GM12878 (cell line): ENCODE results near the gene TSHZ2. TPM values are rescaled to one million over a fixed set of nuclear protein-coding genes. Genes with fewer than 3 reads are reported as not detected.

ENCODE experiments used
- ATAC-seq: fragments of 200-7000 bp; cut with Tn5 transposase; 3 replicates; pipeline ENCODE4 v1.9.1; 2020; ENCODE audit warnings: mild to moderate bottlenecking, moderate library complexity
- BruUV-seq: library from RNA; stranded (reverse); fragments of 400-500 nt; replicated peaks from 2 replicates; lab custom pipeline; 2021; lab: Mats Ljungman, UMichigan
- CTCF ChIA-PET: fragments of 300-600 bp; sonication (Branson Sonifier 250); formaldehyde crosslinking; extraction: SDS; loops from one replicate; lab custom pipeline; 2021; ENCODE audit warnings: inconsistent platforms; lab: Yijun Ruan, JAX
- POLR2A ChIA-PET: fragments of 350-600 bp; formaldehyde crosslinking; extraction: SDS; loops from one replicate; lab custom pipeline; 2021; ENCODE audit warnings: inconsistent platforms; lab: Charles Lee
- RAD21 ChIA-PET: fragments of 300-600 bp; sonication (Branson Sonifier 250); formaldehyde crosslinking; loops from one replicate; lab custom pipeline; 2023; ENCODE audit warnings: antibody characterized with exemption; ENCODE audit not compliant: unreplicated experiment; lab: Charles Lee
- SMC1A ChIA-PET: fragments of 300-600 bp; sonication (Branson Sonifier 250); formaldehyde crosslinking; loops from one replicate; lab custom pipeline; 2023; ENCODE audit not compliant: unreplicated experiment, uncharacterized antibody; lab: Charles Lee
- DNase-seq: peaks from one replicate; pipeline ENCODE4 v3.0.0-alpha.2; 2011; ENCODE audit warnings: low read depth, low spot score
- FAIRE-seq: peaks from 3 replicates; lab custom pipeline; 2011; peaks lifted over from hg19 to GRCh38; lab: Jason Lieb, UNC
- H2AFZ ChIP-seq: 2 replicates; pipeline ENCODE4 v1.6.0; 2011; ENCODE audit warnings: low read depth, low read length, control low read depth; ENCODE audit not compliant: control insufficient read depth
- H3K27ac ChIP-seq: 2 replicates; pipeline ENCODE4 v1.5.1; 2011; ENCODE audit warnings: control low read depth; ENCODE audit not compliant: control insufficient read depth, insufficient read depth
- H3K27me3 ChIP-seq, 2 experiments: replicated peaks in 1 of 2; 2 replicates each; pipeline versions ENCODE4 v1.6.0 to v1.6.1; 2011; ENCODE audit warnings: low read length in 1 of 2; ENCODE audit not compliant: control insufficient read depth in 2 of 2, insufficient read depth in 2 of 2
- H3K36me3 ChIP-seq, 2 experiments: 2 replicates each; pipeline ENCODE4 v1.5.1; 2011; ENCODE audit warnings: low read length in 1 of 2; ENCODE audit not compliant: control insufficient read depth in 2 of 2, insufficient read depth in 2 of 2
- H3K4me1 ChIP-seq: 2 replicates; pipeline ENCODE4 v1.6.1; 2011; ENCODE audit warnings: mild to moderate bottlenecking, low read length, moderate library complexity, mixed read lengths; ENCODE audit not compliant: control insufficient read depth, insufficient read depth
- H3K4me2 ChIP-seq: 2 replicates; pipeline ENCODE4 v1.6.0; 2011; ENCODE audit warnings: control low read depth; ENCODE audit not compliant: control insufficient read depth, insufficient read depth
- H3K4me3 ChIP-seq: fragments of 200-600 bp; sonication (generic); 2 replicates; pipeline ENCODE4 v1.5.1; 2016
- H3K79me2 ChIP-seq: 2 replicates; pipeline ENCODE4 v1.6.0; 2011; ENCODE audit warnings: low read length; ENCODE audit not compliant: control insufficient read depth, insufficient read depth
- H3K9ac ChIP-seq: 2 replicates; pipeline ENCODE4 v1.8.0; 2011; ENCODE audit warnings: low read length, control low read depth, mixed read lengths; ENCODE audit not compliant: control insufficient read depth, insufficient read depth
- H3K9me3 ChIP-seq: replicated peaks from 3 replicates; pipeline ENCODE4 v1.5.1; 2011; ENCODE audit warnings: mild to moderate bottlenecking, low read length; ENCODE audit not compliant: control insufficient read depth, insufficient read depth
- H4K20me1 ChIP-seq: 2 replicates; pipeline ENCODE4 v1.6.0; 2011; ENCODE audit not compliant: control insufficient read depth, insufficient read depth
- ATF7 ChIP-seq: fragments of 450-650 bp; IDR thresholded peaks from 2 replicates; pipeline ENCODE4 v1.6.1; 2016; ENCODE audit warnings: low read depth, mild to moderate bottlenecking
- CBX5 ChIP-seq: sonication (generic); IDR thresholded peaks from 2 replicates; pipeline ENCODE4 v1.6.1; 2016; ENCODE audit warnings: low read depth, moderate library complexity, mild to moderate bottlenecking, inconsistent platforms
- CEBPB ChIP-seq, 2 experiments: fragments of 150-350 bp in 1 of 2; IDR thresholded peaks; 2 replicates each; pipeline ENCODE4 v1.6.1; 2012 to 2014; ENCODE audit warnings: low read depth in 2 of 2, low read length in 2 of 2, borderline replicate concordance in 1 of 2, inconsistent platforms in 1 of 2
- CEBPZ ChIP-seq: fragments of 150-350 bp; IDR thresholded peaks from 2 replicates; pipeline ENCODE4 v1.6.1; 2016; ENCODE audit warnings: low read depth, low read length
- CTCF ChIP-seq, 3 experiments: IDR thresholded peaks in 2 of 3; conservative IDR thresholded peaks in 1 of 3; 2 replicates each; pipeline ENCODE4 v1.5.1; 2011; ENCODE audit warnings: low read depth in 3 of 3, low read length in 3 of 3, mild to moderate bottlenecking in 3 of 3, control low read depth in 2 of 3, moderate library complexity in 2 of 3, inconsistent platforms in 1 of 3, mixed read lengths in 1 of 3; ENCODE audit not compliant: control insufficient read depth in 2 of 3, insufficient read depth in 1 of 3; ENCODE audit errors: extremely low read depth in 1 of 3
- IRF5 ChIP-seq: fragments of 450-650 bp; IDR thresholded peaks from 2 replicates; pipeline ENCODE4 v1.6.1; 2017; ENCODE audit warnings: borderline replicate concordance
- MTA3 ChIP-seq: IDR thresholded peaks from 2 replicates; pipeline ENCODE4 v1.6.1; 2012; ENCODE audit warnings: low read length, inconsistent platforms, borderline replicate concordance
- MXI1 ChIP-seq: fragments of 150-350 bp; IDR thresholded peaks from 2 replicates; pipeline ENCODE4 v1.6.1; 2011; ENCODE audit warnings: low read depth, mild to moderate bottlenecking, inconsistent platforms, low read length, improper control_type of control experiment
- MYC ChIP-seq: IDR thresholded peaks from 2 replicates; pipeline ENCODE4 v1.6.1; 2011; ENCODE audit warnings: mild to moderate bottlenecking, low read length, moderate library complexity, inconsistent platforms; ENCODE audit not compliant: insufficient read depth, insufficient replicate concordance, insufficient read length, severe bottlenecking
- NBN ChIP-seq: fragments of 450-650 bp; IDR thresholded peaks from 2 replicates; pipeline ENCODE4 v1.6.1; 2016
- RAD51 ChIP-seq: fragments of 450-650 bp; IDR thresholded peaks from 2 replicates; pipeline ENCODE4 v1.6.1; 2016; ENCODE audit warnings: moderate library complexity, mild to moderate bottlenecking, inconsistent platforms
- USF1 ChIP-seq: IDR thresholded peaks from 2 replicates; pipeline ENCODE4 v1.6.1; 2011; ENCODE audit warnings: borderline replicate concordance, low read depth, mild to moderate bottlenecking, moderate library complexity, mixed read lengths, low read length; ENCODE audit not compliant: insufficient read depth; ENCODE audit errors: extremely low read length
- ZNF384 ChIP-seq: IDR thresholded peaks from 2 replicates; pipeline ENCODE4 v1.6.1; 2012; ENCODE audit warnings: low read depth, mild to moderate bottlenecking, low read length, improper control_type of control experiment, borderline replicate concordance
- WGBS: methylation state at CpG from one replicate; pipeline ENCODE4 v1.1.6; 2016; ENCODE audit warnings: low lambda C conversion rate; ENCODE audit not compliant: insufficient replicate concordance, insufficient coverage; ENCODE audit errors: missing lambda C conversion rate; 5-methylcytosine and 5-hydroxymethylcytosine counted together
- in situ Hi-C: fragments of 300-500 bp; cut with MboI; formaldehyde crosslinking; loops from 9 replicates; pipeline ENCODE4 v1.14.3; 2018; ENCODE audit warnings: mixed read lengths
- intact Hi-C: fragments of 100-400 bp; cut with micrococcal nuclease; formaldehyde crosslinking; loops from one replicate; pipeline ENCODE4 v1.14.2; 2022; ENCODE audit not compliant: unreplicated experiment
- polyA plus RNA-seq, 11 experiments: library from polyadenylated mRNA; depleted of rRNA in 4 of 11; unstranded in 6 of 11; stranded (reverse) in 5 of 11; fragments of >200 nt; fragmentation: Nextera tagmentation in 4 of 11; fragmentation: Illumina TruSeq in 1 of 11; extraction: Ambion mirVana in 4 of 11; extraction: Trizol in 1 of 11; gene quantifications; 1 replicate in 1 of 11; 2 replicates in 10 of 11; pipeline versions ENCODE4 v1.2.1 to v1.2.3, GENCODE V29; 2011 to 2016; ENCODE audit warnings: inconsistent platforms in 2 of 11, missing spikeins in 2 of 11, low read depth in 1 of 11
- total RNA-seq, 4 experiments: library from RNA; depleted of rRNA in 3 of 4; stranded (reverse); fragments of >200 nt in 3 of 4; fragmentation: Illumina TruSeq in 1 of 4; extraction: Trizol in 1 of 4; gene quantifications; 2 replicates each; pipeline versions ENCODE4 v1.2.1 to v1.2.3, GENCODE V29; 2013 to 2021

Gene TSHZ2
- total and polyA plus RNA-seq, 10 of the 15 experiments (the other 5 are each of a cell fraction or from before 2014, with no cell fraction given), result 0.01 to 0.86 (median 0.13) TPM; not detected in 2

GRCh38 chr20:52943185-52943841 is 28.8 kb upstream of the TSHZ2 start:
- RAD21 ChIA-PET, result no interaction called here
- Histone ChIP-seq H3K4me3 (no peak overlapping the region), H3K79me2 (no peaks in the 10 kb centered on the region), H3K36me3 (no peaks in the 10 kb centered on the region), H2AFZ (no peak overlapping the region), H3K4me2 (no peak overlapping the region), H3K9me3 (no peaks in the 10 kb centered on the region; the same call in 2 of the 3 replicates), H4K20me1 (no peaks in the 10 kb centered on the region), H3K9ac (no peak overlapping the region), H3K4me1 (no peaks in the 10 kb centered on the region), H3K27me3 (no peaks in the 10 kb centered on the region), H3K27ac (no peak overlapping the region)
- no TSS peak for BruUV-seq
- no peak for ATAC-seq
- in situ Hi-C loops (no loop called here), intact Hi-C loops (no loop called here)
- SMC1A ChIA-PET, result no interaction called here
- POLR2A ChIA-PET, result no interaction called here
- TF ChIP-seq CTCF (IDR thresholded peaks at IDR 0.05 in 2 of 3, conservative IDR thresholded peaks at IDR 0.05 in 1 of 3; ENCODE audit: control insufficient read depth in 2 of 3, extremely low read depth in 1 of 3, insufficient read depth in 1 of 3, low read depth in 3 of 3, low read length in 3 of 3) (no peak), CEBPB (IDR thresholded peaks at IDR 0.05; ENCODE audit: borderline replicate concordance in 1 of 2, low read depth in 2 of 2, low read length in 2 of 2) (no peak), RAD51 (no peak), CEBPZ (no peak), NBN (no peak), ATF7 (no peak), MXI1 (no peak), CBX5 (no peak), MTA3 (no peak), IRF5 (no peak), USF1 (no peak), ZNF384 (no peak), MYC (no peak)
- 0% methylated on average over 2 of the region's 2 CpGs for WGBS
- no peak for FAIRE-seq
- CTCF ChIA-PET, result interaction anchor here (1.5 kb wide), 1 partner anchor 10 kb away, joined by 3 read pairs; no protein-coding TSS in a partner anchor
- DNase-seq, result no peak
